Astrocyte (in vitro differentiated cells and primary cell): ENCODE measurements around the gene DOCK1.

Experiments used
- CTCF ChIP-seq: IDR thresholded peaks from 2 replicates; pipeline ENCODE4 v1.5.1; 2011; ENCODE audit warnings: low read depth, mild to moderate bottlenecking, inconsistent platforms, low read length, moderate library complexity; ENCODE audit not compliant: insufficient read depth
- EZH2 ChIP-seq: IDR thresholded peaks from 2 replicates; pipeline ENCODE4 v1.6.1; 2012; ENCODE audit warnings: mild to moderate bottlenecking, low read length, inconsistent platforms; ENCODE audit not compliant: insufficient read depth

GRCh38 chr10:127384532-127384931 lies 479.3 kb downstream of the DOCK1 start:
- no peak for TF ChIP-seq CTCF
- TF ChIP-seq EZH2 = no peak
